HG03045 (cell line): Measurements from ENCODE around the gene KCNJ2.

Source experiments
- ATAC-seq: cut with Tn5 transposase; IDR thresholded peaks from one replicate; pipeline ENCODE4 v1.9.1; 2021; ENCODE audit warnings: mild to moderate bottlenecking, moderate library complexity; ENCODE audit not compliant: unreplicated experiment

KCNJ2 gene

GRCh38 chr17:70158591-70158990, 10.7 kb upstream of the KCNJ2 start:
- no peak for ATAC-seq

- ATAC-seq, result no peak
Observed at GRCh38 chr17:70159980-70160379, 9.4 kb upstream of the KCNJ2 start.

GRCh38 chr17:70161519-70161918, 7.8 kb upstream of the KCNJ2 start:
- no peak for ATAC-seq

GRCh38 chr17:70165383-70165782, 3.9 kb upstream of the KCNJ2 start:
- ATAC-seq, result no peak

GRCh38 chr17:70166615-70167014, 2.7 kb upstream of the KCNJ2 start:
- ATAC-seq, result no peak

GRCh38 chr17:70168044-70168976, 1.0 kb upstream of the KCNJ2 start:
- ATAC-seq, result no peak

- no peak for ATAC-seq
Observed at GRCh38 chr17:70169709-70170597, 621 bp downstream of the KCNJ2 start.

- ATAC-seq, result no peak
Observed at GRCh38 chr17:70171159-70171558, 1.8 kb downstream of the KCNJ2 start.

- no peak for ATAC-seq
Observed at GRCh38 chr17:70172449-70172848, 3.1 kb downstream of the KCNJ2 start.

- no peak for ATAC-seq
Observed at GRCh38 chr17:70172923-70173322, 3.6 kb downstream of the KCNJ2 start.

DNA sequence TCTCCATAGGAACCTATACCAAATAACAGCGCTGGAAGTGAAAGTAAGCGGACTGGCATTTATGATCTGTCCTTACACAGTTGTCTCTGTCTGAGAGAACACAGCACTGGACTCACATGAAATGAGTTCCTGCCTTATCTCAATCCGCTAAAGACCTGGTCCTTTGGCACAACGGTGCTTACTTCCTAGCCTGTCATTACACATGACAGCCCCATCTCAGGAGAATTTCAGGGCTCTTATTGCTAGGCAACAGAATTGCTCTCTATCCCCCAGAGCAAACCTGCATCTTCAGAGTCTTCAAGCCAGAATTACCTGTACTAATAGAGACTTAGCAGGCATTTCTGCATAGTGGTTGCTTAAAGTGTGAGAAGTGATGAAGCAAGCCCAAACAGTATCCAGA, 4.3 kb downstream of the KCNJ2 start:
- ATAC-seq, result no peak

- ATAC-seq, result no peak
Observed at GRCh38 chr17:70181376-70181775, 12.0 kb downstream of the KCNJ2 start.

DNA sequence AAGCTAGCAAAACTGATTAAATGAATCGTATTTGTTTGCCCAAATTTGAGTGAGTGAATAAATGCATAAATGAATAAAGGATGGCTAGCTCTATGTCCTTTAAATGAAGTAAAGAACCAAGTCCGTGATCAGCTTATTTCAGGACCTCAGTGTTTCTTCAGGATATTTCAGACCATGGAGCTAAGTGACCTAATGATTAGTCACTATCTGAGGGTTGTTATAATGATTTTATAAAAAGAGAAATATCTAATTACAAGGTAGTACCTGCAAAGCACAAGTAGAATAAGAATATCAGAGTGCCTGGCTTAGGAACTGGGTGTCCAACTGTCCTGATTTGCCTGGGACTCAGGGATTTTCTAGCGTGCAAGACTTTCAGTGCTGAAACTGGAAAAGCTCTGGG, 12.5 kb downstream of the KCNJ2 start:
- ATAC-seq, result no peak

DNA sequence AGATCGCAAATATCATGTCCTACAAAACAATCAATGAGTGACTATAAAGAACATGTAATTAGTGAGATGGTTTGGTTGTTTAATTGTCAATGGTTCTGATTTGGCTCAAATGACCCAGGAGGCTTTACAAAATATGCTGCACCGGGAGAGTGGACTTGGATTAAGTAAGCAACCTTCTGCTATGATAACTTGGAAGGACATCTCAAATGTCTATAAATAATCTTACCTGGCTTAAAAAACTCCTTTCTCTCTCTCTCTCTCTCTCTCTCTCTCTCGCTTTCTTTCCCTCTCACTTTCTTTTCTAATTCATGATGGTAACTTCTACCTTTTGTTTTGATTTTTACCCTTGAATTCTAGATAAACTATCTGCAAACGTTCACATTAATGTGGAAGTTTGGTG, 14.2 kb downstream of the KCNJ2 start:
- ATAC-seq, result no peak

DNA sequence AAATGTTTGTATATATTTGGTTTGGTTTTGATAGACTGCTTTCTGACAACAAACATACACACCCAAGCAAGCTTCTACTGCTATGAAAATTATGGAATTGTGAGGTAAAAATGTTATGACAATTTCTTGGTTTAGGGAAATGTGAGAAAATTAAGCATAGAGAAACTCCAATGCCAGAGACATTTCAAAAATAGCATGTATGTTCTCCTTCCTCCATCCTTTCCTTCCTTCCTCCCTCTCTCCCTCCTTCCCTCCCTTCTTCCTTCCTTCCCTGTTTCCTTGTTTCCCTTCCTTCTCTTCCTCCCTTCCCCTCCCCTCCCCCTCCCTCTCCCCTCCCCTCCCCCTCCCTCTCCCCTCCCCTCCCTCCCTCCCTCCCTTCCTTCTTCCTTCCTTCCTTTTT, 14.9 kb downstream of the KCNJ2 start:
- ATAC-seq, result no peak

- ATAC-seq, result no peak
Observed at GRCh38 chr17:70184770-70185169, 15.4 kb downstream of the KCNJ2 start.

DNA sequence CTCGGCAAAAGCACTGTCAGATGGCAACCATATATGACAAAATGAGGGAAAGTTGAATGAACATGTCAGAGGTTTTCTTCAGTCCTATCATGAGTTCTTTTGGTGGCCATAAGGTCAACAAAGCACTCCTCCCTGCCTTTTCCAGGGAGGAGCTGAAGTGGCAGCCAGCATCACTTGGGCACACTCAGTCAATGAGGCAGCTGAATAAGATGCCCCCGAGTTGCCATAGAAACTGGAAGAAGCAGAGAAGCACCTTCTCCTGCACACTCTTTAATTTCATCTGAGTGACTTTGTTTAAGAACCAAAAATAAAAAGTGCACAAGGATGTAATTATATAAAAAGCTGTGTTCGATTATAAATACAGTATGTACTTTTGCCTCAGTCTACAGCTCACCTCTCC, 16.0 kb downstream of the KCNJ2 start:
- no peak for ATAC-seq

- ATAC-seq, result no peak
Observed at GRCh38 chr17:70187383-70187782, 18.1 kb downstream of the KCNJ2 start.

DNA sequence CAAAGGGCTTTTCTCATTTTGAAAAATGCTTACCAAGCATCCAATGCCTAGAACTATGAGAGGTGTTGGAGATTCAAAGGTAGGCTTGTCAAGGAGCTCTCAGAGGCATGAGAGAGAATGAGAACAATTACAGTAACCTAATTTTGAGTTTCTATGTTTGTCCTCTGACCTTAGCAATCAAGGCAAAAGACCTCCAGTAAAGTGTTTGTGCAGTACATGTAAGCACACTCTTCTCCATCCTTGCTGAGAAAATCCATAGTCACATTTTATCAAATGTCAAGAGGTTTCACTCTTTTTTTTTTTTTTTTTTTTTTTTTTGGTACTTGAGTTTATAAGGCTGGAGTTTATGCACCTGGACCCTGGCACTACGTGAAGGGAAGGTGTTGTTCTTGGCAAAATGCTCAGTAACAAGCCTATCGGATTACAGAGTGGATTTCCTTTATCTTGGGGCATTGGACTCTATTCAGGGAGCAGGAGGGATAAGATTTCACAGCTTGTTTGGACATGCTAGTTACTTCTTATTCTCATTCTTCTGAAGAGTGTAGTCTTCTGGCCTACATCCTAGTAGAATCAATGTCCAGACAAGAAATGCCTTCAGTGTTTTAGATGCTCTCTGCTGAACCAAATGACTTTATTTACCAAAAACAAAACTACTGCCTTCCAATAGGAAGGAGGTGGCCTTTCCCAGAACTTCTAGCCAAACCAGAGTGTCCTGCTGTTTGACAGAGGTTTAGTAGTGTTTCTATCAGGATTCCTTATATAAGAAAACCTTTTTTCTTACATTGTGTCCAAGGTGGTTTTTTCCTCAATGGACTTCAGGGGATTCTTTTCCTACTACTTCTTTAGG, 21.9 kb downstream of the KCNJ2 start:
- no peak for ATAC-seq

- no peak for ATAC-seq
Observed at GRCh38 chr17:70195091-70195490, 25.8 kb downstream of the KCNJ2 start.

DNA sequence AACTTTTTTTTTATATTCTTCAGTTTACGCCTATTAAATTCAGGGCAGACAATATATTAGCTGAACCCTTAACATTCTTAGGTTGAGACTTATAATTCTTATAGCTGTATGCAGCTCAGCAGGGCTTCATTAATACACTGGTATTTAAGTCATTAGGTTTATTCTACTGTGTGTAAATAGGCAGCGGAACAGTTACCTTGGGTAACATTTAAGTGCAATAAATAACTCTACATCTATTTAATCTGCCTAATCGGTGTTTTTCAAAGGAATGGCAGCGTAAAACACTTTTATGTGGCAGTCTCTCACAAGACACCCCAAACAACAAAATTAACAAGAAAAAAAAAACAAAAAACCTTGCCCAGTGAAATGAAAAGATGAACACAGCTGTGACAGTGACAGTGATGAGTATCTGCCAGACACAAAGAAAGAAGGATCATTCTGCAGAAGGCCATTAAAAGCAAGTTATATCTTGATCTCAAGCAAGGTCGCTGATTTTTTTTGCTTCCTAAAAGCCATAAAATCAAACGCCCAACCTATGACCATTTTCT, 32.6 kb downstream of the KCNJ2 start:
- ATAC-seq, result no peak
